LHCN-M2 (cell line): ENCODE measurements around the gene RUNX1. TPM values are rescaled to one million over a fixed set of nuclear protein-coding genes. Genes with fewer than 3 reads are reported as not detected.
A peak's percentile ranks its signal among the peaks of the same experiment; 100 is the strongest.
"Not testable (repeated sequence)": the region's sequence is repeated elsewhere in the genome, so short reads cannot be mapped to it uniquely, and the experiment has no call there.

Experiments used
- DNase-seq: peaks from one replicate; pipeline ENCODE4 v3.0.0-alpha.2; 2012; ENCODE audit warnings: low read depth
- total RNA-seq: library from RNA; depleted of rRNA; stranded (reverse); fragments of >200 nt; gene quantifications from 2 replicates; pipeline ENCODE4 v1.2.3, GENCODE V29; 2014

RUNX1 gene
- total RNA-seq, 1 experiment from 2014 or later: 43.9 TPM

- peak; percentile 80 for DNase-seq
Observed at GRCh38 chr21:34808569-34809204, 240.4 kb downstream of the RUNX1 start.

- peak; percentile 92 for DNase-seq
Observed at GRCh38 chr21:34807881-34808568, 241.1 kb downstream of the RUNX1 start.

- peak; percentile 97 for DNase-seq
Observed at GRCh38 chr21:34807146-34807880, 241.8 kb downstream of the RUNX1 start.

- DNase-seq: no peak
Observed at GRCh38 chr21:34806423-34806822, 242.7 kb downstream of the RUNX1 start.

DNA sequence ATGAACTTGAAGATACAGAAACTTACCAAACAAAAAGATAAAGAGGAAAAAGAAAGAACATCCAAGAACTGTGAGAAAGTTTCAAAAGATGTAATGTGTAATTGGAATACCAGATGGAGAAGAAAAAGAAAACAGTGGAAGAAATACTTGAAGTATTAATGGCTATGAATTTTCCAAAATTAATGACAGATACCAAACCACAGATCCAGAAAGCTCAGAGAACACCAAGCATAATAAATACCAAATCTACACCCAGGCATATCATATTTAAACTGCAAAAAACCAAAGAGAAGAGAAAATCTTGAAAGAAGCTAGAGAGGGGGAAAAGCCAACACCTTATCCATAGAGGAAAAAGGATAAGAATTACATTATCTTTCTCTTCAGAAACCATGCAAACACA lies 243.9 kb downstream of the RUNX1 start:
- DNase-seq: no peak

GRCh38 chr21:34804584-34804983 lies 244.5 kb downstream of the RUNX1 start:
- not testable (repeated sequence) for DNase-seq

DNA sequence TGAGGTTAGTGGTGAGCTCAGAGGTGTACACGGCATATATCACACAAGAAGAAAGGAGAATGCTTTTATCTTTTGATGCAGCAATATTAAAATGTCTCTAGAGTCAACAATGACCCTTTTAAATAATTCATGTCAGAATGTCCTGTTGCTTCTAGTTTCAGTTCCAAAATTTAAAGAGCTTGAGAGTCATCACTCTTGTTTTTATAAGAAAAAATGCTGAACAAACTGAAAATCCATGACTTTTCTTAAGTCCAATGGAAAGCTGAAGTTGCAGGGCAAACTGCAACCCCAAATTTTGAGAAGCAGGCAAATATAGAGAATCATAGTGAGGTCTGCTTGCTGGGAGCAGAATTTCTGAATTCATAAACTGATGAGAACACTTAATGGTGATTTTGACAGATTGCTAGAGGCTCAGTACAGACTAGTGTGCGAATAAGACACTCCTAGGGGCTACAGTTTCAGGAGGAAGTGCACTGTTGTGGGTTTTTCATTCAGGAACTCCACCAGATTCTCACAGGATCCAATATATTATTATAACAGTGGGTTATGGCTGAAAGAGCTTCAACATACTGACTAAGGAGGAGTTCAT lies 245.2 kb downstream of the RUNX1 start:
- DNase-seq: no peak

GRCh38 chr21:34802180-34802899 lies 246.8 kb downstream of the RUNX1 start:
- peak; percentile 35 for DNase-seq

DNA sequence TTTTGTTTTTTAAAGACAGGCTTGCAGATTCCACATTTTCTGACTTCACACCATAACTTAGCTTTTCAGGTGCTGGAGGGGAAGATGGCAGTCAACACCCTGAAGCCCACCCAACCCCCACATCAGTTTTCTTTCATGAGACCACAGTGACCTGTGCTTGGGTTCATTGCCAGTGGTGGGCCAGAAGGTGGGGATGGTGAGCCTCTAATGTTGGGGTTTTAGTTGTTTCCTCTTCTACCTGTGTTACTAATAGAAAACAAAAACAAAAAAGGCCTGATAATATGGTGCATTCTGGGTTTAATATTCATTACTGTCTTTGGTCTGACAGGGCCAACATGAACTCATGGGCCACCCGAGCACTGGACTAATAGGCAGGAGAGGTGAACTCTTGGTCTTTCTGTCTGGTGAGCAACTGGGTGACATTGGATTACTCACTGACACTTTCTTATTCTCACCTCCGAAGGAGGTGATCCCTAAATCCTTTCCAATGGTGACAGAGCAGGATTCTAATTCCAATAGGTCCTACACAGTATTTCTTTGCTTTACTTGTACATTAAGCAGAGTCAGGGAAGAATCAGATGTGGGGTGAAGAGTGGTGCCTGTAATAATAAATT lies 247.5 kb downstream of the RUNX1 start:
- DNase-seq: no peak

DNA sequence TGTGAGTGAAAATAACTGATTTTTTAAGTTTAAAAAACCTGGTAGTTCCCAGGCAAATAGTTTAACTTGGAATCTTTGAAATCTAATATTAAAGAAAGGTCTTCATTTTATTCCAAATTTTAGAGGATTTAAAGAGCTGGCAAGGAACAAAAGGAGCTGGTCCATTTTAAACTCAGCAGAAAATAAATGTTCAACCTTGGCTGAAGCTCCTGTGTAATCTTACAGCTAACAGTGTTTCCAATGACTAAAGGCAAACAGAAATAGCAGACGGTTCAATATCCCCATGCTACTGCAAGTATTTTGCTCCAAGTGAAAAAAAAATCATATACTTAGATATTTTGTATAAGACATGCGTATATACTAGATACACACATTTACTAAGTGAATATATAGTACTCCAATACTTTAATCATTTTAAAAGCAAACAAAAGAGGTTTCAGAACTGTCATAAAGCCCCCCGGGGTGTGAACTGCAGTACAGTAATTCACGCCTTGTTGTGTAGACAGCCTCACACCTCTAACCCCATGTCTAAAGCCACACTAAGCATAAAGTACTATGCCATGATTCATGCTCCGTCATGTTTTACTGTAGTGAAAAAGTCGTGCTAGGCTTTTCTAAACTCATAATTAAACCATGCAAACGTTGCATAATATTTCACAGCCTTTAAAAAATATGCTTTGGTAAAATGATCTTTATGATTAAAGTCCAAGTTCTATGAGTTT lies 248.1 kb downstream of the RUNX1 start:
- DNase-seq: peak; percentile 69

- DNase-seq: no peak
Observed at GRCh38 chr21:34799092-34799491, 250.0 kb downstream of the RUNX1 start.

DNA sequence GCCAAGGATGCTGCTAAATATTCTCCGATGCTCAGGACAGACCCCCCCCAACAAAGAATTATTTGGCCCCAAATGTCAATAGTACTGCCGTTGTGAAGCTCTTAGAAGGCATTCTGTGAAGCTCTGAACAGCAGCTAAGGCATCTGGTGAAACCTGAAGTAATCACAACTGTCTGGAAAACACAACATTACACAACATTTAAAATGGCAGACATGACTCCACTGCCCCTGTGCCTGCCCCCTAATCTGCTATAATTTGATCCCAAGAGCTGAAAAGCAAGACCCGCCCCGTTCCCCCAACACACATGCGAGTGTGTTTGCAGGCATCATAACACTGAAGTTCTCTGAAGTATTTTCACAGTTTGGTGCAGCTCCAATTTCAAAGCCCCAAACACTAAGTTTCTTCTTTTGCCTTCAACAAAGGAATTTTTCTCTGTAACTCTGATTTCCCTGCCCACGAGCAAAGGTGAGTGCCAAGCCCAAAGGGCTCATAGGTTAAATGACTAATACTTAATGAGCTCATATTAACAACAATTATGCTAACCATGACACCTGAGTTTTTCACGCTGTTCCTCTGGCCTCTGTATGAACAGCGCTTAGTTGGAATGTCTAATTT lies 251.1 kb downstream of the RUNX1 start:
- DNase-seq: no peak

GRCh38 chr21:34797201-34797525 lies 251.9 kb downstream of the RUNX1 start:
- no peak for DNase-seq

DNA sequence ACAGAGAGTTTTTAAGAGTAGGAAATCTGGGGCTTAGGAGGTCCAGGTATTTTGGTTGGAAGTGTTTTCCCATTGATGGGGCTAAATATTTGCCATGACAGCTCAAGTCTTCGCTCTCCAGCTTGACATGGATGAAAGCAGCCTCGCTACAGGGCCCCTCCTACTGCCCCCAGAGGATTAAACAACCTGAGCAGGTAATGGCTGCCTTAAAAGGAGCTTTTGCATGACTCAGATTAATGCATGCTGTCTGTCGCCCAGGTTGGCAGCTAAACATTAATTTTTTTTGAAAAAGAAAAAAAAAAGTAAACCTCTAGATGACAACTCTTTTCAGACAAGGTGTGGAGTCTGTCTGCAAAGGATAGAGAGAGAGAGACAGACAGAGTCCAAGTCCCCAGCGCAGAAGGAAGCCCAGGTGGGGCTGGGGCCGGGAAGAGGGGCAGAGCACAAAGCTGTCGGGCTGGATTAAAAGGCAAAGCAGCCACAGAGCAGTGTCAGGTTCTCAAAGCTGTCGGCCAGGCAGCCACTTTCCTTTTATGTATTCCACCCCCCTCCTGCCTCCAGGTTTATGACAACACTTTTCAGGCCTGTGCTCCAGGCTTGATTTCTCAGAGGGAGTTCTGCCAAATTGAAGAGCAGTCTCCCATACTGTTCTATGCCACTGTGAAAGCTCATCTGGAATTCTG lies 252.4 kb downstream of the RUNX1 start:
- DNase-seq: no peak

DNA sequence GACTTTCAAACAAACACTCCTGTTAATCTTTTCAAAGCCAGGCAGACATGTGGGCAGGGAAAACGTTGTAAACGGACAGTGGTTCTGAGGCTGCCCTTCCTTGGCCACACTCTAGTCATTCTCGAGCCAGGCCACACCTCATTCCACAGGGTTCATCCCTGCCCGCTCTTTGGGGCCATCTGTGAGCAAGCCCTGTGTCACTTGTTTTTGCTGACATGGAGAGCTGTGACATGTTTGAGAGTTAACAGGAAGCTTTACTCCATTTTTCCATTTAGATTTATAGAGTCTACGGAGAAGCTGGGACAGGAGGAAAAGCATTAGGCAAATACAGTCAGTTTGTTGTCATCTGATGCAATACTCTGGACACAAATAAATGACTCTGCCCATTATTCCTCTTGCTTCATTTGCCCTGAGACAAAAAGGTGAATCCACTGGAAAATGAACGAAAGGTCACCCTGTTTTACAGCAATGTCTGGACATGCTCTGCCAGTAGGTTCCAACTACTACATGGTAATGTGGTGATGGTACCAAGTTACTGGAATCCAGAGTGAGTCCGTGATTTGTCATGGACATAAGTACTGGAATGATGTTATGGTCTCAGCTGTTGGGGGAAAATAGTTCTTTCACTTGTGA lies 253.4 kb downstream of the RUNX1 start:
- peak; percentile 88 for DNase-seq

DNA sequence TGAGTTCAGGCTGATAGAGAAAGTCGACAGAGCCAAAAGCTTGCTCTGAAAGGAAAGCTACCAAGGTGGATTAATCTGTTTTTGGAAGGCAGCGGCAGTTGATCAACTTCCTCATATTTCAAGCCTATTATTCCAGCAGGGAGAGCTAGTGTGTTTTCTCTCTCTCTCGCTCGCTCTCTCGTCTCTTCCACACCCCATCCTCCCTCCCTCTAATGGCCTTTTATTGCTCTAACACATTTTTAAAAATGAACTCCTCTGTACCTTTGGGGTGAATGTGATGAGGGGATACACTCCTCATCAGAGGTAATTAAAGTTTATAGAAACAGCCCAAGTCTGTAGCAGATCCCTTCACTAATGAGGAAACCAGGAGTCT lies 253.9 kb downstream of the RUNX1 start:
- DNase-seq: peak; percentile 36

- DNase-seq: no peak
Observed at GRCh38 chr21:34794686-34795085, 254.4 kb downstream of the RUNX1 start.

- no peak for DNase-seq
Observed at GRCh38 chr21:34793471-34793870, 255.6 kb downstream of the RUNX1 start.

- no peak for DNase-seq
Observed at GRCh38 chr21:34792504-34793089, 256.5 kb downstream of the RUNX1 start.
